HG02798 (cell line): ENCODE measurements around the gene NGEF.
"Not testable (repeated sequence)": the region's sequence is repeated elsewhere in the genome, so short reads cannot be mapped to it uniquely, and the experiment has no call there.

ENCODE experiments used
- ATAC-seq: cut with Tn5 transposase; IDR thresholded peaks from one replicate; pipeline ENCODE4 v1.9.1; 2021; ENCODE audit warnings: mild to moderate bottlenecking; ENCODE audit not compliant: unreplicated experiment, poor library complexity

Gene NGEF

GRCh38 chr2:232859385-232859916 lies 153.6 kb downstream of the NGEF start:
- ATAC-seq: no peak

GRCh38 chr2:232857158-232857563 lies 155.9 kb downstream of the NGEF start:
- no peak for ATAC-seq

- no peak for ATAC-seq
These were observed 159.0 kb downstream of the NGEF start for GRCh38 chr2:232854082-232854481.

- no peak for ATAC-seq
These were observed 160.4 kb downstream of the NGEF start for GRCh38 chr2:232852676-232853075.

- not testable (repeated sequence) for ATAC-seq
These were observed 161.0 kb downstream of the NGEF start for GRCh38 chr2:232852081-232852480.

GRCh38 chr2:232850039-232850438 lies 163.0 kb downstream of the NGEF start:
- ATAC-seq: no peak

- ATAC-seq: no peak
These were observed 167.0 kb downstream of the NGEF start for GRCh38 chr2:232846055-232846454.

- ATAC-seq: no peak
These were observed 169.2 kb downstream of the NGEF start for GRCh38 chr2:232843834-232844233.

- no peak for ATAC-seq
These were observed 170.4 kb downstream of the NGEF start for GRCh38 chr2:232842689-232843088.

- no peak for ATAC-seq
These were observed 173.5 kb downstream of the NGEF start for GRCh38 chr2:232839411-232840079.

GRCh38 chr2:232838406-232838874 lies 174.6 kb downstream of the NGEF start:
- ATAC-seq: peak; percentile 52

- no peak for ATAC-seq
These were observed 176.1 kb downstream of the NGEF start for GRCh38 chr2:232836934-232837333.

GRCh38 chr2:232835687-232836208 lies 177.3 kb downstream of the NGEF start:
- ATAC-seq: no peak

- ATAC-seq: no peak
These were observed 179.2 kb downstream of the NGEF start for GRCh38 chr2:232833830-232834229.

- ATAC-seq: no peak
These were observed 181.6 kb downstream of the NGEF start for GRCh38 chr2:232831496-232831895.

- no peak for ATAC-seq
These were observed 183.1 kb downstream of the NGEF start for GRCh38 chr2:232829988-232830387.
